ENCODE data around the gene ZNF425. TPM values are rescaled to one million over a fixed set of nuclear protein-coding genes. Genes with fewer than 3 reads are reported as not detected.
A peak's percentile ranks its signal among the peaks of the same experiment; 100 is the strongest.
"Not testable (repeated sequence)": the region's sequence is repeated elsewhere in the genome, so short reads cannot be mapped to it uniquely, and the experiment has no call there.

Gene ZNF425, protein sequence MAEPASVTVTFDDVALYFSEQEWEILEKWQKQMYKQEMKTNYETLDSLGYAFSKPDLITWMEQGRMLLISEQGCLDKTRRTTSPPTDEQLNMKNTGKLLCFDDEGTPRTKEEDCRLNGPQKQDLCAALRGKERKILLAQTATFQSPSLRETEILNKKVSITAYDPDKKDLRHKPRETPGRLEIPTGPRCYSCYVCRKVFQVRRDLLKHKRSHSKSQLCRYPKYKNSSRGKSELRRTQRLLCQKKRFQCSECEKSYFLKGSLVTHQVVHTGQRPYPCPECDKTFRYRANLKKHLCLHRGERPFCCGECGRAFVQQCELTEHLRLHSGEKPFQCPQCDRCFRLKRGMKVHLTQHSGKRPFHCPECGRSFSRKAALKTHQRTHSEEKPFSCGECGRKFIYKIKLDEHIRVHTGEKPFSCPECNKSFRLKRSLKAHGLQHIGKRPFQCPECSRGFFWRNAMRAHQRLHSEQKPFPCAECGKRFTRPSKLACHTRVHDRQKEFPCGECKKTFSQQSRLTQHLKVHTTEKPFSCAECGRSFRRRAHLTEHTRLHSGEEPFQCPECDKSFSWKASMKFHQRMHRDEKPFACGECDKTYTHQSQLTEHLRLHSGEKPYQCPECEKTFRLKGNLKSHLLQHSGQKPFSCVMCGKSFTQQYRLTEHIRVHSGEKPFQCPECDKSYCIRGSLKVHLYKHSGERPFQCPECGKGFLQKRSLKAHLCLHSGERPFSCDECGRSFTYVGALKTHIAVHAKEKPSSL
- 1.5 and 1.8 TPM in 2 replicates for total RNA-seq

DNA sequence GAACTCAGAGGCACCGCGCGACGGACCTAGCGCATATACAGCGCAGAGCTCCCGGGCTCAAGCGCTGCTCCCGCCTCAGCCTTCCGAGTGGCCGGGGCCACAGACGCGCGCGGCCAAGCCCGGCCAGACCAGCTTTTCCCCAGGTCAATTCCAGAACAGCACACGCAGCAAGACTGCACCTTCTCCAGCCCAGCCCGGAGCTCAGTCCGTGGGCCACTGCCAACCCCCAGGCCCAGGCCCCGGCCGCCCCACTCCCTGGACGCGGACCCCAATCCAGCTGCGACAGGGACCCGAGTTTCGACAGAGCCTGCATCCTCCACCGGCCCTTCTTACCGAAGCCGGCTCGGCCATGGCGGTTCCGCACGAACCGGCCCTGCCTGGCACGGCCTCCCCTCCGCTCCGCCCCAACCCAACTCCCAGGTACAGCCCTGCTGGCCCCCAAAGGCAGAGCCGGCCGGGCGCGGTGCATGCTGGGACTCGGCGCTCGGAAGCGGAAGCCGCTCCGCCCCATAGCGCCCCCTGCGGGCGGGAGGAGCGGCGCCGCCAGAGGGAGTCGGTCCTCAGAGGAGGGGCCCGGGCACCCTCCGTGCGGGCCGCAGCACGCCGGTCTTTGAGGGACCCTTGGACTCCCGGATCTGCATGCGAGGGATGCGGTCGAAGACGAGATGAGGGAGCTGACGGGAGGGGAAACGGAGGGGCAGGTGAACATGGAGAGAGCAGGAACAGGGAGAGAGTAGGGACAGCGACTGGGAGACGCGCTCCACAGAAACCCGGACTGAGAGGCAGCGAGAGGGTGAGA lies at the start of gene ZNF425:
TSS of gene ZNF425 (minus strand) at position 462 of the 799 bp plus-strand sequence. CDS start at position 351, 111 bp downstream.
- DNase-seq (ENCODE audit: low read depth in 2 of 2), result peak; percentile 93 to 96

DNA sequence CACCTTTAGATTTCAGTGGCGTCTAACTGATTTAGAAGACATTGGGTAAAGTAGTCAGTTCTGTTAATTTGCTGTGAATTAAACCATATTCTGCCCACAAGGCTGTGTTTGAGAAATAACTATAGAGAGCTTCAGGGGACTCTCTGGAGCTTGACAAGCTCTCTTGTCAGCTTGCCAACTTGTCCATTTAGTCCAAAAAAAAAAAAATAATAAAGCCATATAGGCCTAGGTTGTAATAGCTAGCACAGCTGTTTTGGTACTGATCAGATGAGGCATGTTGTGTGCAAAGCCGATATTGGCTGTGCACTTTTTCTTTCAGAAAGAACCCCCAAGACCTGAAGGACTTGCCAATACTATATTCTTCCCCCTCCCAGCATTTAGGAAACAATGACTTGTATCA lies 49.0 kb upstream of the ZNF425 start:
- no peak for DNase-seq (ENCODE audit: low read depth in 2 of 2)

DNA sequence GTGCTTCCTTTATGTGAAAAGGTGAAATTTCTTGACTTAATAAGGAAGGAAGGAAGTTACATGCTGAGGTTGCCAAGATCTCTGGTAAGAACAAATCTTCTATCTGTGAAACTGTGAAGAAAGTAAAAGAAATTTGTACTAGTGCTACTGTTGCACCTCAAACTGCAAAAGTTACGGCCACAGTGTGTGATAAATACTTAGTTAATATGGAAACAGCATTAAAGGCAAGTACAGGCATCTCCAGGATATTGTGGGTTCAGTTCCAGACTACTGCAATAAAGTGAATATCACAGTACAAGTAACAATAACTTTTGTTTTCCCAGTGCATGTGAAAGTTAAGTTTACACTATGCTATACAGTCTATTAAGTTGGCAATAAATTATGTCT lies 46.4 kb upstream of the ZNF425 start:
- no peak for DNase-seq (ENCODE audit: low read depth in 2 of 2)

DNA sequence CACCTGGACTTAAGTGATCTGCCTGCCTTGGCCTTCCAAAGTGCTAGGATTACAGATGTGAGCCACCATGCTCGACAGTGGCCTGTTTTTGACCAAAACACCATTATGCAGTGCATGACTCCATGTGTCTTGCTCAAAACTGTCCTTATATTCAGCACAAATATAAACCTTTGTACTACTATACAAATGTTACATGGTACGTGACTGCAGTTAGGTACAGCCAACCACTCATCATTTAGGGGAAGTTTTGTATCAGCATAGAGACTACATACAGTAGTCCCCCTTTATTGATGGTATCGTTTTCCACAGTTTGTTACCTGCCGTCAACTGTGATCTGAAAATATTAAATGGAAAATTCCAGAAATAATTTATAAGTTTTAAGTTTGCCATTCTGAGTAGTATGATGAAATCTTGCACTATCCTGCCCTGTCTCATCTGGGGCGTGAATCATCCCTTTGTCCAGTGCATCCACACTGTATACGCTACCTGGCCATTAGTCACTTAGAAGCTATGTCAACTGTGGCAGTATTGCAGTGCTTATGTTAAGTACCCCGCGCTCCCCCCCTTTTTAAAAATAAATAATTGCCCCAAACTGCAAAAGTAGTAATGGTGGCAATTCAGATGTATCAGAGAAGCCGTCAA lies 45.9 kb upstream of the ZNF425 start:
- peak; percentile 11 to 33 for DNase-seq (ENCODE audit: low read depth in 2 of 2)

DNA sequence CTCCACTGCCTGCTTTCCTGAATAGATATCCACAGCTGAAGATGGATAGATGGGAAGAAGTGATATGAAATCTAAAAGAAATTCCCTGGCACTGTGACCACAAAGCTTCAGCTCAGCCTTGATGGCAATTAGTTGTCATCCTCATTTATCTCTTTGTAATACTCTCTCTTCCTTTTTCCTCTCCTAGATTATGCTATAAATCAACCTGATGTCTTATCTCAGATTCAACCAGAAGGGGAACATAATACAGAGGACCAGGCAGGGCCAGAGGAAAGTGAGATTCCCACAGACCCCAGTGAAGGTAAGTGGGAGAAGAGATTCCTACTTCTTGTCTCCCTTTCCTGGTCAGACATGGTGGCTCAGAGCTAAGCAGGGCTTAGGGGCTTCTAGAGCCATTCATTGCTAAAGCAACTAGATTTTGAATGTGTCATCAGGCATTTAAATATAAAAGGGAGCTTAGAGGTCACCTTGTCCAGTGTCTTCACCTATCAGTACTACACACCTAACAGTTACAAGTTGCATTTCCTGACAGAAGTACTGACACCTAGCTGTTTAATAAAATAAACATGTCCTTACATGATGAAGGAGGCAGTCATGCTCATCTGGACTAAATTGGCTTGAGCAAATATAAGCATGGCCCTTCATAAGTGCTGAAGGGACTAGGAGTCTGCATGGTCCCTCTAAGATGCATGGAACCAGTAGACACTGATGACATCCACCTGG lies 40.7 kb upstream of the ZNF425 start:
- no peak for DNase-seq (ENCODE audit: low read depth in 2 of 2)

DNA sequence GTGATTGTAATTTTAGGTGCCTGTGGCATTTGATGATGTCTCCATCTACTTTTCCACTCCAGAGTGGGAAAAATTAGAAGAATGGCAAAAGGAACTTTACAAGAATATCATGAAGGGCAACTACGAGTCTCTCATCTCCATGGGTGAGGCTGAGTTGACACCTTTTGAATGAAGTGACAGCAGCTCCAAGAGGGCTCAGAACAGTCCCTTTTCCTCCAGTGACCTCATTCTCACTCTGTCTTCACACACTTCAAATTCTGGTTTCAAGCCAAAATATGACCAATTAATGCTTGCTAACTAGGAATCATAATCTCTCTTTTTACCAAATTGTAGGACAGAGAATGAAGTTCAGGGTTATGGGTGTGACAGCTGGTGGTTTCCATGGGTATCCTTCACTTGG lies 40.0 kb upstream of the ZNF425 start:
- no peak for DNase-seq (ENCODE audit: low read depth in 2 of 2)

DNA sequence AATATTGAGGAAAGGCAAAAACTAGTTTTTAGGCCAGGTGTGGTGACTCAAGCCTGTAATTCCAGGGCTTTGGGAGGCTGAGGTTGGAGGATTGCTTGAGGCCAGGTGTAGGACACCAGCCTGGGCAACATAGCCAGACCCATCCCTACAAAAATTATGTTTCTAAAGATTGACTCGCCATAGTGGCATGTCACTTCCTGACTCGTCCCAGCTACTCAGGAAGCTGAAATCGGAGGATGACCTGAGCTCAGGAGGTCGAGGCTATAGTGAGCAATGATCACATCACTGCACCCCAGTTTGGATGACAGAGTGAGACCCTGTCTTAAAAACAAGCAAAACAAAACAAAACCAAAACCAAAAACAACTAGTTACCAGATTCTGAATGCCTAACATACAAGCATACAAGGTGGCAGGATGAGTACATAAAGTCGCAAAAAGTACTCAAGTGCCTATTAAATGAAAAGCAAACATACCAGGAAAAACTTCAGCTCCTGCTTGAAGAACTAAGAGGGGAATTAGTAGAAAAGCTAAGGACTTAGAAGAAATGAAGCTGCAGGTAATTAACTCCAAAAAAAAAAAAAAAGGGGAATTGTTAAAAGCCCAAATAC lies 35.2 kb upstream of the ZNF425 start:
- DNase-seq (ENCODE audit: low read depth in 2 of 2), result peak; percentile 22 to 32

DNA sequence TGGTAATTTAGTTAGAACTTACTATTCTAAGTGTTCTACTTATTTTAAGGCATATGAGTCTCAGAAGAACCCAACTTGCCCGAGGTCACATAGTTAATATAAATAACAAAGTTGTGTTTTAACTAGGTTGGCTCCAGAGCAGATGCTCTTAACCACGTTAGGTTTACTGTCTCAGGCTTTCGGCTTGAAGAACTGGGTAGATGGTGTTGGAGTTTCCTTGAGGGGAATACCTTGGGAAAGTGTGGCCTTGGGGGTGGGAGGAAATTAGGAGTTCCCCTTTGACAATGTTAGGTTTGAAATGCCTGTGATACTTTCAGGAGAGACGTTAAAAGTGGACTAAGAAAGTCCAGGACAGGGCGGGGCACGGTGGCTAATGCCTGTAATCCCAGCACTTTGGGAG lies 30.8 kb upstream of the ZNF425 start:
- no peak for DNase-seq (ENCODE audit: low read depth in 2 of 2)

DNA sequence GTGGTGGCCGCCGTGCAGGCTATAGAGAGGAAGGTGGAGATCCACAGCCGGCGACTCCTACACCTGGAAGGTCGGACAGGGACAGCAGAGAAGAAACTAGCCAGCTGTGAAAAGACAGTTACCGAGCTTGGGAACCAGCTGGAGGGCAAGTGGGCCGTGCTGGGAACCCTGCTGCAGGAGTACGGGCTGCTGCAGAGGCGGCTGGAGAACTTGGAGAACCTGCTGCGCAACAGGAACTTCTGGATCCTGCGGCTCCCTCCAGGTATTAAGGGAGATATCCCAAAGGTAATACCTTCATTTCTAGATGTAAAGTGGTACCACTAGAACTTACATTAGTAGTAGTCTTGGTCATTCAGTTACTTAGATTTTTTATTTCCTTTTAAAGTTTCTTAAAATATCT lies 27.9 kb upstream of the ZNF425 start:
- no peak for DNase-seq (ENCODE audit: low read depth in 2 of 2)

DNA sequence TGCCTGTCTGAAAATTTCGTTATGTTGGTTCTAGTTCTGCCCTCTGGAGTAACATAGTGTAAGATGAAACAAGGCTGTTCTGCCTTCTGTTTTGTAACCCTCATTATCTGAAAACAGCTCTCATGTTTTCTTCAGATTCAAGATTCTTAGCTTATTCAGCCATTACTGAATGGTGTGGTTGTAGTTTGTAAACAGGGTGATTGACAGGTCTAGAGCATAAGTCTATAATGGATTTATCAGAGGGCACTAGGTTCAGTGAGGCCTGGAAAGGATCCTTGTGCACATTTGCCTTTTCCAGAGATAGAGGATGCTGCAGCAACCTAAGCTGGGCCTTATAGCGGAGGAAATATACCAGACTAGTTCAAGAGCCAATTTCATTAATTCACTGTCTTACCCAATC lies 27.2 kb upstream of the ZNF425 start:
- no peak for DNase-seq (ENCODE audit: low read depth in 2 of 2)

DNA sequence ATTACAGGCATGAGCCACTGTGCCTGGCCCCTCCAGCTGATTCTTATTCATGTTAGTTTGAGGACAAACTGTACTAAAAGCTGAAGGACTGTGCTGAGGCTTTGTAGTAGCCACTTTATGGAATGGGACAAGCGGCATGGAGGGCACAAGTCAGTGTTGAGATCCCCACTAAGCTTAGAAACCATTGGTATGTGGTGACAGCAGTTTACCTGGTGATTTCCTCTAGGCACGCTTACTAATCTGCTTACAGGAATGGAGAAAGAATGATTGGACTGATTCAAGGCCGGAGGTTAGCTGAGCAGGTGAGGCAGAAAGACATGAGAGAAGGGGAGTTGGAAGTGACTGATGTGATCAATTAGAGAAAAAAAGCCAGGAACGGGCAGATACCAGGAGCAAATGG lies 24.9 kb upstream of the ZNF425 start:
- no peak for DNase-seq (ENCODE audit: low read depth in 2 of 2)

DNA sequence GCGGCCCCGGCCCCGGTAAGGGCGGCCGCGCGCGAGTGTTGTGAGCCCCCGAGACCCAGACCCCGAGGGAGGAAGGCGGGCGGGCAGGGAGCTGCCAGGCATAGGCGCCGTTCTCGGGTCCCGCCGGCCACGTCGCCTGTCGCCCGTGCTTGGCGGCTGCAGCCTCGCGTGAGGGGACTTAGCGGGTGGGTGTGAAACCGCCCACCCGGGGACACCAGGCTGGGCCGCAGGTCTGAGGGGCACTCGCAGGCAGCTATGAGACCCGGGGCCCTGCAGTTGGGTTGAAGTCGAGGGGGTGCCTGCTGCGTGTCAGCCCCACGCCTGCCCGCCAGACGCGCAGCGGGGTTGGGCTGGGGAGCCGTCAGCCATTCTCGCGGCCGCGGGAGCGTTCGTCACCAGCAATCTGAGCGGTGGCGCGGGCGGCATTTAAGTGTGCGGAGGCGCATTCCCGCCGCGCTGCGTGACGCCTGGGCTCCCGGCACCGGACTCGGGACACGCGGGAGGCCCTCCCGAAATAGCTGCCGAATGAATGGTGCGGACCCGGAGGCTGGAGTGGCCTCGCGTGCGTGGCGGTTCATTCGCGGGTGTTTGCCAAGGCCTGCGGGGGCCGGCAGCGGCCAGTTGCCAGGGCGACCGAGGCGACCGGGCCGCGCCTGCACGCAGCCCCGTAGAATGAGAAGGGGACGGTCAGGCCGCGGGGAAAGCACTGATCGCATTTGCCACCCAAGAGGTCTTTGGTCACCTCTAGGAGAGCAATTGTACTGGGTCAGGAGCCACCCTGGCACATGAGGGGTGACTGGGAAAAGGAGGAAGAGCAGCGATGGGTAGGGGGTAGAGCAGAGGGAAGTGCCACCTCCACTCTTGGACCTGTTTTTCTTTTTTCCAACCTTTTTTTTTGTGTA lies 21.9 kb upstream of the ZNF425 start:
- peak; percentile 75 to 78 for DNase-seq (ENCODE audit: low read depth in 2 of 2)

DNA sequence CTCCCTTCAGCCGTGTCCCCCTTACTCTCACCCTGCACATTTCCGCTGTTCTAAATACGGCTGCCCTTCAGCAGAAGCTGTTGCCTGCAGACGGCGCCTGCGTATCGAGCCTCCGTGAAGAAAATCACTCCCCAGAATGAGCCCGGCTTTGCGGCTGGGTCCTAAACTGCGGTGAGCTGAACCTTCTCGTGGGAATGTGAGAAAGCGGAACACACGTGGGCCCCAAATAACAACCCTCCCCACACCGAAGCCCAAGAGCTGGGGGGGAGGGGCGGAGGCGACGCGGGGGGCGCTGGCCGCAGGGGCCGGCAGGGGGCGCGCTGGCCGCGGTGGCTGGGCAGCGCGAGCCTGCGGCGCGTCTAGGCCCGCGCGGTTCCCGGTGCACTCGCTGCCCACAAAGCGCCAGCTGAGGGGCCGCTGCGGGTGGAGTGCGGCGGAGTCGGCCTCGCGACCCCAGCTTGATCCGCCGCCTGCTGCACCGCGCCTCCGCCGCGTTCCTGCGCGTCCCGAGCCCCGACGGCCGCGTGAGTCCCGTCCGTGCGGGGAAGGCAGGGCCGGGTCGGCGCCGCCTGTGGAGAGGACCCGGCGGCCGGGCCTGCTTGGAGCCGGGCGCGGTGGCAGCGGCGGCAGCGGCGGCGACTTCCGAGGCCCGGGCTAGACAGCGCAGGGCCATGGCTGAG lies 21.1 kb upstream of the ZNF425 start, which contains the start of gene ZNF398:
TSS of gene ZNF398 (plus strand) at position 382 of the 680 bp plus-strand sequence. CDS start at position 672, 290 bp downstream.
- DNase-seq (ENCODE audit: low read depth in 2 of 2), result peak; percentile 86 to 90

DNA sequence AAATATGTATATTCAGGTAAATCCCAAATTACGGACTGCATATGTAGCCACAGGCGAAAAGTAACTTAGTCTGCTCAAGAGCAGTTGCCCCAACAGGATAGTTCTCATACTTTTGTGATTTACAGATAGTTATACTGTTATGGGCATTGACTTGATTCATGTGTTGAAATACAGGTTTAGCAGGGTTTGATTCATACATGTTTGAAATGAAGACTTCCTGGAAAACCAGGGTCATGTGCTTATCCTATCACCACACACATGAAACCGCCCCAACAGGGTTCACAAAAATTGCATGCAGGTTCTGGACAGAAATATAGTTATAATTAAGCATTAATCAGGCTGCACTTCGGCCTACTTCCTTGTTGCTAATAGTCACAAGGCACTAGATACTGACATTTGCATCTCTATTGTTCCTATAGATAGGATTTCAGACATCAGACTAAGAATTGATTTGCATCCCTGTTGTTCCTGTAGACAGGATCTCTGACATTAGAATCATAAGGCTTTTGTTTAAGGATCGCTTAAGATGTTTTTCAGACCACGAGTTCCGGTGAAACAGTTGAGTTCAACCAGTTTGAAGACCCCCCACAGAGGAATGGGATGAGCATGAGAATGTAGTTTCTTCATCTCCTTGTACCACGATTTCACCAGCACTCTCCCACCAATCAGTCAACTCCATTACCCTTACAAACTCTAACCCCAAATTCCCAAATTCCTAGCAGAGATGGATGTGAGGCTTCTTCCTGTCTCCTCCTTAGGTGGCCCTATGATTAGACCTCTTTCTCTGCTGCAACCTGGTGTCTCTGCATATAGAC lies 19.1 kb upstream of the ZNF425 start:
- no peak for DNase-seq (ENCODE audit: low read depth in 2 of 2)

DNA sequence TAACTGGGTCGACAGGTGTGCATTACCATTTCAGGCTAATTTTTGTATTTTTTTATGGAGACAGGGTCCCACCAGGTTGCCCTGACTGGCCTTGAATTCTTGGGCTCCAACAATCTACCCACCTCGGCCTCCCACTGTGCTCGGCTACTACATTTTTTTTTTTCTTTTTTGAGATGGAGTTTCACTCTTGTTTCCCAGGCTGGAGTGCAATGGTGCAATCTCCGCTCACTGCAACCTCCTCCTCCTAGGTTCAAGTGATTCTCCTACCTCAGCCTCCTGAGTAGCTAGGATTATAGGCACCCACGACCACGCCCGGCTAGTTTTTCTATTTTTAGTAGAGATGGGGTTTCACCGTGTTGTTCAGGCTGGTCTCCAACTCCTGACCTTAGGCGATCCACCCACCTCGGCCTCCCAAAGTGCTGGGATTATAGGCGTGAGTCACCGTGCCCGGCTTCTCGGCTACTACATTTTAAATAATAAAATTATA lies 18.4 kb upstream of the ZNF425 start:
- not testable (repeated sequence) for DNase-seq (ENCODE audit: low read depth in 2 of 2)

DNA sequence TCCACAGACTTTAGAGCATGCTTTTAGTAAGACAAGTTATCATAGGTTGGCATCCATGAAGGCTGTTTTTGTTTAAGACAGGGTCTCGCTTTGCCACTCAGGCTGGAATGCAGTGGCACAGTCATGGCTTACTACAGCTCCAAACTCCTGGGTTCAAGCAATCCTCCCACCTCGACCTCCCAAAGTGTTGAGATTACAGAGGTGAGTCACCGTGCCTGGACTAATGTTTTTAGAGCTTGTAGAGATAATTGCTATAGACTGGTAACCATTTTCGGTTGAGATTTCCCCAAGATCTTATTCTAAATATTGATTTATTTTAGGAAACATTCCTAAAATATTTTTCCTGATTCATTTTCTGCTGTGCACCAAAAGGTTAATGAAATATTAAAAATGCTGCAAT lies 15.8 kb upstream of the ZNF425 start:
- no peak for DNase-seq (ENCODE audit: low read depth in 2 of 2)

DNA sequence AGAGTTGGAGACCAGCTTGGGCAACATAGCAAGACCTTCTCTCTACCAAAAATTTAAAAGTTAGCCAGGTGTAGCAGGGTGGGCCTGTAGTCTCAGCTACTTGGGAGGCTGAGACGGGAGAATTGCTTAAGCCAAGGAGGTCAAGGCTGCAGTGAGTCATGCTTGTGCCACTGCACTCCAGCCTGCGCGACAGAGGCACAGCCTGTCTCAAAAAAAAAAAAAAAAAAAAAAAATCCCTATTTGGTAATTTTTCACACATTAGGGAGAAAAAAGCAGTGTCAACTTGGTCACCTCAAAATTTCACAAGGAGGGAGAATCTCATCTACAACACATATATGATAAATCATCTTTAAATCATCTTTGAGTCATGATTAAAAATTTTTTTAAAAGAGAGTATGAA lies 14.7 kb upstream of the ZNF425 start:
- DNase-seq (ENCODE audit: low read depth in 2 of 2), result no peak

DNA sequence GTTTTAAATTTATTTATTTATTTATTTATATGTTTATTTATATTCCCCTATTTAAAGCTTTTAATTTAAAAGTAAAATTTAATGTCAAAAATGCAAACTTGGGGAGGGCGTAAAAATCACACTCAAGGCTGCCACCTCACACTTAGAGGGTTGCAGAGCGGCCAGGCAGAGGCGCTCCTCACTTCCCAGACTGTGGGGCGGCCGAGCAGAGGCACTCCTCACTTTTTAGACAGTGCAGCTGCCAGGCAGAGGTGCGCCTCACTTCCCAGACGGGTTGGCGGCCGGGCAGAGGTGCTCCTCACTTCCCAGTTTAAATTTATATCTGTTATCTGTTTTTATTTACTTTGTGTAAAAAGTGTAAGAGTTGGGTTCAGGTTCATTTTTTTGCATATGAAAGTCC lies 10.0 kb upstream of the ZNF425 start:
- no peak for DNase-seq (ENCODE audit: low read depth in 2 of 2)
